Stimulated activated CD4-positive, alpha-beta T cell treated with anti-CD3 and anti-CD28 coated beads, Interleukin-2, amount 100 ng/mL, for 4 hours (primary cell): ENCODE results near the gene COL26A1.
"Not testable (repeated sequence)": the region's sequence is repeated elsewhere in the genome, so short reads cannot be mapped to it uniquely, and the experiment has no call there.

Experiments used
- DNase-seq: peaks from one replicate; pipeline ENCODE4 v3.0.0-alpha.2; 2020; ENCODE audit warnings: low read depth

The COL26A1 gene

DNA sequence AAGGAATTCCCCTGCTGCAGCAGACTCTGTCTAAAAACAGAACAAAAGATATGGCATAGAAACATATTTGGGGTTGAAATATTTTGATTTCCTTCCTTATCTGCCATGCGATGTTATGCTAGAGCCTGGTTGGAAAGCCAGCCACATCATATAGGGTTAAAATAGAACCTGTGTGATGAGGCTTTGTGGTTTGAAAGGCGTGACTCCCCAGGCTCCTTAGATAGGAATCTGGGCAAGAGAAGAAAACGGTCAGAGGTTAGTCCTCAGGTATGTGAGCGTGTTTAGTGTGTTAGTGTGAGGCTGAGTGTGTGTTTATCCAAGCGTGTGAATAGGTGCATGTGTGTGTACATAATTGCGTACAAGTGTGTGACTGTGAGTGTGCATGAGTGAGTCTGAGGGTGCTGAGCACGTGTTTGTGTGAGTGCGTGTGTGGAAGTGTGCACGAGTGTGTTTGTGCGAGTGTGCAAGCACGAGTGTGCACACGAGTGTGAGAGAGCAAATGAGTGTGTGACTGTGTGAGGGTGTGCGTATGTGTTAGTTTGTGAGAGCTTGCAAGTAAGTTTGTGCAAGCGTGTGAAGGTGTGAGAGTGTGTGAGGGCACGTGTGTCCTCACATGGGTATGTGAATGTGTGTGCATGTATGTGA lies 79.9 kb downstream of the COL26A1 start:
- no peak for DNase-seq

DNA sequence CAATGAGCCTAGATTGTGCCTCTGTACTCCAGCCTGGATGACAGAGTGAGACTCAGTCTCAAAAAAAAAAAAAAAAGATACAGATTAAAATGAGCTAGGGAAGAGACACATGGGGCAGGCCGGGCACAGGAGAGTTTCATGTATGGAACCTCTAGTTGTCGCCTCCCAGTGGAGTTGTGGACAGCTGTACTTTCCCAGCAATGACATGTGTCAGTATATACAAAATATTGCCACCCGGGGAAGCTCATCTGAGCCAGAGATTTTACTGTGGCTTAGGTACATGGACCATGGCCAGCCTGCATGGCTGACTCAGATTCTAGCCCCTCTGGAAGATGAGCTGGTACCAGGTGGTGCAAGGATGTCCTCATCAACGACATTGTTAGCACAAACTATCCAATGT lies 87.4 kb downstream of the COL26A1 start:
- DNase-seq, result no peak

- DNase-seq, result no peak
Measured at GRCh38 chr7:101453617-101454016, 90.9 kb downstream of the COL26A1 start.

- no peak for DNase-seq
Measured at GRCh38 chr7:101457001-101457750, 94.5 kb downstream of the COL26A1 start.

- DNase-seq, result no peak
Measured at GRCh38 chr7:101465131-101465530, 102.5 kb downstream of the COL26A1 start.

DNA sequence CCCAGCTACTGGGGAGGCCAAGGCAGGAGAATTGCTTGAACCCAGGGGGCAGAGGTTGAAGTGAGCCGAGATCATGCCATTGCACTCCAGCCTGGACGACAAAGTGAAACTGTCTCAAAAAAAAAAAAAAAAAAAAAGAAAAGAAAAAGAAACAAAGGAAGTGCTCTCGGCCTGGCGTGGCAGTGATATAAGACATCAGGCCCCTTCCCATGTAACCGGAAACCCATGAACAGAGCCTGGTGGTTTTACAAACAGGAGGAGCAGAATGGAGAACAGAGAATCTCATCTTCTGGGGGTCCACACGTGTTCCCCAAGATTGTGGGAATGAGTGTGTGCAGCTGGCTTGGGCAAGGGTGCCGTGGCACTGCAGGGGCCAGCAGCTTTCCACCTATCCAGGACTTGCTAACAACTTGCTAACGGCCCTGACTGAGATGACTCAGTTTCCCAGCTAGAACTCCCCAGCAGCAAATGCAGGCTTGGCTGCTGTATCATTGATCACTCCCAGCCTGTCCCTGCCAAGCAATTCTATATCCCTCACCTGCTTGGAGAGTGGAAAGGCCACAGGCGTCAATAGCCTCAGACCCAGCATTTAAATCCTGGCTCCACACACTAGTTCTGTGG lies 103.0 kb downstream of the COL26A1 start:
- no peak for DNase-seq

DNA sequence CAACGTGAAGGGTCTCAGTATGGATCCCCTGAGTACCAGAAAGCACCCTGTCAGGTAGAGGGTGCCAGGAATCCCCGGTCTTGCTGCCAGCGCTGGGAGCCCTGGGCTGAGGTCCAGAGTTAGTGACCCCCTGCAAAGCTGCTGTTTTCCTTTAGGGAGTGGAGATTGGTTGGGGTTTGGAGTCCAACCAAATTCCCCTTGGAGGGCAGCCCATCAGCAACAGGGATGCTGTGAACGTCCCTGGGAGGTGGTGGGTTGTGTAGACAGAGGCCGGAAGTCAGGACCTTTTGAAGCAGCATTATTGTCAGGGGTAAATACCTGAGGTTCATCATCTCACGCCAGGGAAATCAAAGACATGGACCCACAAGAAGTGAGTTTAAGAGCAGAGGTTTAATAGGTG lies 104.2 kb downstream of the COL26A1 start:
- no peak for DNase-seq

- no peak for DNase-seq
Measured at GRCh38 chr7:101468546-101469275, 106.0 kb downstream of the COL26A1 start.

- no peak for DNase-seq
Measured at GRCh38 chr7:101470668-101471487, 108.2 kb downstream of the COL26A1 start.

DNA sequence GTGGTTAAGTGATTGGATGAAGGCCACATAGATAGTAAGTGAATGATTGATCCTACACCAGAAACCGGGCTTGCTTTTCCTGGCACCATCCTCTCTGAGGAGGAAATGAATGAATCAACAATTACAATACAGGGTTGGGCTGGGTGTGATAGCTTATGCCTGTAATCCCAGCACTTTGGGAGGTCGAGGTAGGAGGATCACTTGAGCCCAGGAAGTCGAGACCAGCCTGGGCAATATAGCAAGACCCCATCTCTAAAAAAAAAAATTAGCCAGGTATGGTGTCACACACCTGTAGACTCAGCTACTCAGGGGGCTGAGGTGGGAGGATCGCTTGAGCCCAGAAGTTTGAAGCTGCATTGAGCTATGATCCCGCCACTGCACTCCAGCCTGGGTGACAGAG lies 111.5 kb downstream of the COL26A1 start:
- DNase-seq, result no peak

DNA sequence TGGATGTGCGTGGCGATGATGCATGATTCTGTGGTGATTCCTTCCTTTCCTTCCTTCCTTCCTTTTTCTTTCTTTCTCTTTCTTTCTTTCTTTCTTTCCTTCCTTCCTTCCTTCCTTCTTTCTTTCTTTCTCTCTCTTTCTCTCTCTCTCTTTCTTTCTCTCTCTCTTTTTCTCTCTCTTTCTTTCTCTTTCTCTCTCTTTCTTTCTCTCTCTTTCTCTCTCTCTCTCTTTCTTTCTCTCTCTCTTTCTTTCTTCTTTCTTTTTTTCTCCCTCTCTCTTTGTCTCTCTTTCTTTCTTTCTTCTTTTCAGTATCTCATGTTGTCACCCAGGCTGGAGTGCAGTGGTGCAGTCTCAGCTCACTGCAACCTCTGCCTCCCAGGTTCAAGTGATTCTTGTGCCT lies 113.0 kb downstream of the COL26A1 start:
- not testable (repeated sequence) for DNase-seq

- DNase-seq, result no peak
Measured at GRCh38 chr7:101479217-101479616, 116.5 kb downstream of the COL26A1 start.

GRCh38 chr7:101486056-101486432 lies 123.4 kb downstream of the COL26A1 start:
- DNase-seq, result not testable (repeated sequence)

- DNase-seq, result no peak
Measured at GRCh38 chr7:101486433-101487104, 123.9 kb downstream of the COL26A1 start.

- no peak for DNase-seq
Measured at GRCh38 chr7:101487105-101487458, 124.4 kb downstream of the COL26A1 start.

GRCh38 chr7:101487753-101488152 lies 125.1 kb downstream of the COL26A1 start:
- no peak for DNase-seq

DNA sequence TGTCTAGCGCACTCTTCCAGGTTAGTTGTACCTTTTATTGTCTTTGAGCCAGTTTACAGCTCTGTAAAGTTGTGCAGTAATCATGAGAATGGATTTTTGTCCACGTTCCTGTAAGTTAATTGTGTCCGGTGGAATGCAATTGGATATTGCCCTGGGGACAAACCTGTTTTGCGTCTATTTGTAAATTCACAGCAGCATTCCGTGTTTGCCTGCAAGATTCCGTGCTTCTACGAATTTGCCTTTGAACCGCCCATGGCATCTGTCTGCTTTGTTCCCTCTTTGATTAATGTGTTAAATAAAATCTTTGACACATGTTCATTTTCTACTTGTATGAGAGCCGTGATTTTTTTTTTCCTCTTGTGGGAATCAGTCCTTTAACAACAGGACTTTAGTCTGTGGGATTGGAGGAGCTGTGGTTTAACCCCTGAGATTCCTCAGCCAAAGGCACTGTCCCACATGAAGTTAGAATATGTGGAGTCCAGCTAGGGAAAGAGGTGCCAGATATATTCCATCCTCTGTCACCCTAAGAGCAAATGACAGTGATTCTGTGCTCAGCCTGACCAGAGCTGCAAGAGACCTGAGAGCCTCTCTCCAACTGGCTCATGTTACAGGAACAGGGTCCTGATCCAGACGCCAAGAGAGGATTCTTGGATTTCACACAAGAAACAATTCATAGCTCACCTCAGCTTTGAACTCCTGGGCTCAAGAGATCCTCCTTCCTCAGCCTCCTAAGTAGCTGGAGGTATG lies 126.3 kb downstream of the COL26A1 start:
- no peak for DNase-seq

DNA sequence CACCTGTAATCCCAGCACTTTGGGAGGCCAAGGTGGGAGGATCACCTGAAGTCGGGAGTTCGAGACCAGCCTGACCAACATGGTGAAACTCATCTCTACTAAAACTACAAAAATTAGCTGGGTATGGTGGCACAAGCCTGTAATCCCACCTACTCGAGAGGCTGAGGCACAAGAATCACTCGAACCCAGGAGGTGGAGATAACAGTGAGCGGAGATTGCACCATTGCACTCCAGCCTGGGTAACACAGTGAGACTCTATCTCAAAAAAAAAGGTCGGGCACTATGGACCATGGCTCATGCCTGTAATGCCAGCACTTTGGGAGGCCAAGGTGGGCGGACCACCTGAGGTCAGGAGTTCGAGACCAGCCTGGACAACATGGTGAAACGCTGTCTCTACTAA lies 127.8 kb downstream of the COL26A1 start:
- not testable (repeated sequence) for DNase-seq

GRCh38 chr7:101491442-101491841 lies 128.8 kb downstream of the COL26A1 start:
- DNase-seq, result not testable (repeated sequence)

- no peak for DNase-seq
Measured at GRCh38 chr7:101494602-101495329, 132.1 kb downstream of the COL26A1 start.
